Effector memory CD4-positive, alpha-beta T cell (primary cell): ENCODE results near the gene PPP4R3B.

Source experiments
- DNase-seq, 3 donors: peaks; one replicate each; pipeline ENCODE4 v3.0.0-alpha.2; 2020
- H3K27ac ChIP-seq: 2 replicates; pipeline ENCODE4 v1.7.0; 2013; ENCODE audit warnings: mild to moderate bottlenecking, low read length, moderate library complexity; ENCODE audit not compliant: insufficient read depth, poor library complexity, severe bottlenecking
- H3K27me3 ChIP-seq: replicated peaks from 2 replicates; pipeline ENCODE4 v1.7.0; 2013; ENCODE audit warnings: mild to moderate bottlenecking, low read length; ENCODE audit not compliant: insufficient read depth, control insufficient read depth, poor library complexity, severe bottlenecking
- H3K36me3 ChIP-seq: 2 replicates; pipeline ENCODE4 v1.7.0; 2013; ENCODE audit warnings: mild to moderate bottlenecking, low read length, moderate library complexity; ENCODE audit not compliant: control insufficient read depth, insufficient read depth
- H3K4me1 ChIP-seq: 2 replicates; pipeline ENCODE4 v1.7.0; 2013; ENCODE audit warnings: low read length, mild to moderate bottlenecking; ENCODE audit not compliant: control insufficient read depth, insufficient read depth, poor library complexity, severe bottlenecking
- H3K4me3 ChIP-seq: 2 replicates; pipeline ENCODE4 v1.7.0; 2013; ENCODE audit warnings: low read length, low read depth, mild to moderate bottlenecking; ENCODE audit not compliant: insufficient read depth, poor library complexity, severe bottlenecking
- H3K9me3 ChIP-seq: 2 replicates; pipeline ENCODE4 v1.7.0; 2013; ENCODE audit warnings: mild to moderate bottlenecking, low read length, moderate library complexity; ENCODE audit not compliant: control insufficient read depth

The PPP4R3B gene

DNA sequence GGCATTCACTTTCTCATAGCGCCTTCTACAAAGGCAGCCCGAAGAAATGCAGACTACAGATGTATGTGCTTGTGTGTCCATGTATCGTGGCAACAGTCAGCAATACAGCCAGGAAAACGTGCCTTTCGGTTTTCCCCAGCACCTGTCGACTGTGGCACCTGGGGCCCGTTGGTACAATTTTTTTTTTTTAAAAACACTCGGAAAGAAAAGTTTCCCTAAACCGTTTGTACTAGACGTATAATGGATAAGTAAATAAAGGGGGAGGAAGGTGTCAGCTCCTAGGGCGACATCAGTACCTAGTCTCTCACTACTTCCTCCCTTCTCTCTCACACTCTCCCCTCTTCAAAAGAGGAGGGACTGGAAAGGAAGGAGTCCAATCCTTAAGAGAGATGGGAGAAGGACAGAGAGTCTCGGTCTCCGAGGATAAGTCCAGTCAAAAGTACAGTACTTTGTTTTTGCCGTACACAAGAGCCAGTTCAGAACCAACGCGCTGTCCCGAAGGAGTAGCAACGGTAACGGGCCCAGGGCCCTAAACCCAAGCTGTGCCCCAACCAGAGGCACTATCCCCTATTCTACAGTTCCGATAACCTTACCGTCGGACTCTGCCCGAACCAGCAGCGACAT is 759 bp downstream of the PPP4R3B start:
- H3K36me3 ChIP-seq = peaks cover 26% of the 10 kb centered on the region
- peaks cover 23% of the 10 kb centered on the region for H3K4me1 ChIP-seq
- peak overlapping the region; percentile 98 for H3K27ac ChIP-seq
- DNase-seq = peak; percentile 31 to 35 (median 33)
- no peaks in the 10 kb centered on the region for H3K9me3 ChIP-seq
- peak overlapping the region; percentile 96 for H3K4me3 ChIP-seq
- no peaks in the 10 kb centered on the region for H3K27me3 ChIP-seq

DNA sequence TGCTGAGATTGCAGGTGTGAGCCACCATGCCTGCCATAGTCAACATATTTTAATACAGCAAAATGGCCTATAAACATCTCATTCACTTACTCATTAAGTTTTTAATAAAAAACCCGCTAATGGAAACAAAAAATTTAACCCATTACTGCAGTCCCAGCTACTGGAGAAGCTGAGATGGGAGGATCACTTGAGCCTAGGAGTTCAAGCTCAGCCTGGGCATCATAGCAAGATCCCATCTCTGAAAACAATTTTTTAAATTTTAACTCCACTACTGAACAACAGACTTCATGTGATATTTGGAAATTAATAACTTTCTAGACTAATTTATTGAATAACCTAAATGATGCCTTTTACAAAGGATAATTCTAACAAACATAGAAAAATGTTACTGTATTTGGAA is 5.4 kb downstream of the PPP4R3B start:
- Histone ChIP-seq H3K27me3 (no peaks in the 10 kb centered on the region), H3K36me3 (peaks cover 23% of the 10 kb centered on the region), H3K4me3 (no peak overlapping the region), H3K4me1 (peaks cover 9% of the 10 kb centered on the region), H3K27ac (no peak overlapping the region), H3K9me3 (no peaks in the 10 kb centered on the region)
- DNase-seq = no peak

DNA sequence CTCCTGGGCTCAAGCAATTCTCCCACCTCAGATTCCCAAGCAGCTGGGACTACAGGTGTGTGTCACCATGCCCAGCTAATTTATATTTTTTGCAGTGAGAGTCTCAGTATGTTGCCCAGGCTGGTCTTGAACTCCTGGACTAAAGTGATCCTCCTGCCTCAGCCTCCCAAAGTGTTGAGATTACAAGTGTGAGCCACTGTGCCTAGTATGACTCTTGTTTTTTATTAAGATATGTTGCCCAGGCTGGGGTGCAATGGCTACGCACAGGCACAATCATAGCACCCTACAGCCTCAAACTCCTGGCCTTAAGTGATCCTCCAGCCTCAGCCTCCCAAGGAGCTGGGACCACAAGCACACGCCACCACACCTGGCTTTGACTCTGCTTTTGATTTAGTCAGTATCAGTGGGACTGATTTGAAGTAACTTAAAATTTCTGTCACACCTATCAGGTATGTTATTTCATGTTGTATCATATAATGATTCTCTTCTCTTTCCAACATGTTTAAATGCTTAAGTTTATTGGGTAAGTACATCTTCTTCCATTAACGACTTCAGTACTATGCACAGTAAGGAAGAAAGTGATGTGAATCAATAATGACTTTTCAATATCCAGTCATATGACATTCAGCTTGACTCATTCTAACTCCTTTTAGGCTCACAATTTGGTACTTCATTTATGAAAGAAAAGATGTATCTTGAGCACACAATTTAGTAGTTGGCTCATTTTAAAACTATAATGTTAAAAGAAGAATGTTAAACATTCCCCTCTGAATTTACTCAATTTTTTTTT is 6.3 kb downstream of the PPP4R3B start:
- Histone ChIP-seq H3K9me3 (no peaks in the 10 kb centered on the region), H3K27me3 (no peaks in the 10 kb centered on the region), H3K27ac (no peak overlapping the region), H3K36me3 (peaks cover 23% of the 10 kb centered on the region), H3K4me3 (no peak overlapping the region), H3K4me1 (peaks cover 8% of the 10 kb centered on the region)
- DNase-seq = no peak

DNA sequence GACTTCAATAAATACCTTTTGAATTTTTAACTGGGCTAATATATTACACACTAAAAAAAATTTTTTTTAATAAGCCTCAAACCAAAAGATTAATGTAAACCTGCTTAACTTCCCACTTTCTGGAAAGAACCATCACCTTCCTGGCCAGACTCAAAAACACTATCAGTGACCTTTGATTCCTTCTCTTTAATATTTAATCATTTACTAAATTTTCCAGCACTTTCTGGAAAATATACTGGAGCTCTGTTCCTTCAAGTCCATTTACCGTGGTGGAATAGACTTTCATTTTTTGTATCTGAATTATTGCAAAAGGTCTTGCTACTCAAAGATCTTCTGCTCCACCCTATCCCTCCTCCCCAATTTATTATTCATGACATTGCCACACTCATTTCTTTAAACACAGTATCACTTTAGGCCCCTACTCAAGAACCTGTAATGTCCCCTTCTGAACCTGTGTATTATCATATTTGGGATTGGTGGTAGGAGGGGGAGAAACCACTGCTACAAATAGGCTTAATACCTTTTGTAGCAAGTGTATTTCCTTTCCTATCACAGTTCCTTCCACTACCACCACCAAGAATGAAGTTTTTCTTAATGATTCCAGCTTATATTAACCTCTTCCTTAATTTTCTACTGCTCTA is 7.4 kb downstream of the PPP4R3B start:
- no peak for DNase-seq
- Histone ChIP-seq H3K4me3 (no peak overlapping the region), H3K9me3 (no peaks in the 10 kb centered on the region), H3K27me3 (no peaks in the 10 kb centered on the region), H3K27ac (no peak overlapping the region), H3K36me3 (peaks cover 23% of the 10 kb centered on the region), H3K4me1 (peaks cover 3% of the 10 kb centered on the region)

DNA sequence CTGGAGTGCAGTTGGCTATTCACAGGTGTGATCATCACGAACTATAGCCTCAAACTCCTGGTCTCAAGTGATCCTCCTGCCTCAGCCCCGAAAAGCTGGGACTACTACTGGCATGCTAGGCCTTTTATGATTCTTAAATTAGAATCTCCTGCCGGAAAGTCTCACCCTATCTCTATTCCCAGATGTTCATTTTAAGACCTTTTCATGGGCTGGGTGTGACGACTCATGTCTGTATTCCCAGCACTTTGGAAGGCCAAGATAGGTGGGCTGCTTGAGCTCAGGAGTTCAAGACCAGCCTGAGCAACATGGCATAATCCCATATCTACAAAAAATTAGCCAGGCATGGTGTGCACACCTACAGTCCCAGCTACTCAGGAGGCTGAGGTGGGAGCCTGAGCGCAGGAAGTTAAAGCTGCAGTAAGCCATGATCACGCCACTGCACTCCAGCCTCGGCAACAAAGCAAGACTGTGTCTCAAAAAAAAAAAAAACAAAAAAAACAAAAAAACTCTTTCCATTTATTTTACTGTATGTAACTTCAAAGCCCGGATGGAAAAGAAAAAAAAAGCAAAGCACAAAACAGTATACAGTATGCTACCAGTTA is 8.1 kb downstream of the PPP4R3B start:
- H3K27ac ChIP-seq = no peak overlapping the region
- H3K4me1 ChIP-seq = peaks cover 8% of the 10 kb centered on the region
- H3K9me3 ChIP-seq = no peaks in the 10 kb centered on the region
- peaks cover 18% of the 10 kb centered on the region for H3K36me3 ChIP-seq
- no peak for DNase-seq
- no peak overlapping the region for H3K4me3 ChIP-seq
- no peaks in the 10 kb centered on the region for H3K27me3 ChIP-seq

DNA sequence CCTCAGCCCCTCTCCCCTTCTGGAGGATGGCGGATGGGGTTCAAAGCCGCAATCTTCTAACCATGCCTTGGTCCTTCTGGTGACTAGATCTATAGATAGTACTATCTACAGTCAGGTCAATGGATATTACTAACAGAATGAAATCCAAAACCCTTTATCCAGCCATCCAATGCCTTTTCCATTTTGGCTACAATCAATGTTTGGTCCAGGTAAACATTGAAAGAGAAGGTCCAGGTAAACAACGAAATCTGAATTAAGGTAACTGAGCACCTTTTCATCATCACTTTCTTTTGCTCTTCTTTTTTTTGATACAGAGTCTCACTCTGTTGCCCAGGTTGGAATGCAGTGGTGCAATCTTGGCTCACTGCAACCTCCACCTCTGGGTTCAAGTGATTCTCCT is 9.7 kb downstream of the PPP4R3B start:
- Histone ChIP-seq H3K4me1 (peaks cover 8% of the 10 kb centered on the region), H3K9me3 (no peaks in the 10 kb centered on the region), H3K27me3 (no peaks in the 10 kb centered on the region), H3K36me3 (peaks cover 23% of the 10 kb centered on the region), H3K4me3 (no peak overlapping the region), H3K27ac (no peak overlapping the region)
- no peak for DNase-seq

DNA sequence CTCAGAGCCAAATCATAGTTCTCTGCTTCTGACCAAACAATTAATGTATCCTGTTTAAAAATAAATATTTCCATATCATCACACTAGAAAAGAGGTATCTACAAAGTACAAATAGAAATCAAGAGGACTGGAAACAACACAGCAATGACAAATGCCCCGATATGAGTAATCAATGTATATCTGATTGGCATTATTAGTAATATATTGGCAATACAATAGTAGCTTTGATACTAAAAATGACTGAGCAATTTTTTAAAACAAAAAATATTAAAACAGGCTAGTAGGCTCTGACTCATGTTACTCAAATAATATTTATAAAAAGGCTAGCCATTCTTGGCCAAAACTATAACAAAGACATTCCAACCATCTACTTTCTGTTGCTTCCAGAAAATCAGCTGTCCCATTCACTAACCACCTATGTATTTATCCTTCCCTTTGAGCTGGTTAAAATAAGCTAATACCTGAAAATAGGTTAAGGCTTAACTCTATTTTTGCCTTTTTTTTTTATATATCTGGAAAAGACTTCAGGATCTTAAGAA is 13.3 kb downstream of the PPP4R3B start:
- no peak overlapping the region for H3K27ac ChIP-seq
- H3K36me3 ChIP-seq = peaks cover 15% of the 10 kb centered on the region
- DNase-seq = no peak

DNA sequence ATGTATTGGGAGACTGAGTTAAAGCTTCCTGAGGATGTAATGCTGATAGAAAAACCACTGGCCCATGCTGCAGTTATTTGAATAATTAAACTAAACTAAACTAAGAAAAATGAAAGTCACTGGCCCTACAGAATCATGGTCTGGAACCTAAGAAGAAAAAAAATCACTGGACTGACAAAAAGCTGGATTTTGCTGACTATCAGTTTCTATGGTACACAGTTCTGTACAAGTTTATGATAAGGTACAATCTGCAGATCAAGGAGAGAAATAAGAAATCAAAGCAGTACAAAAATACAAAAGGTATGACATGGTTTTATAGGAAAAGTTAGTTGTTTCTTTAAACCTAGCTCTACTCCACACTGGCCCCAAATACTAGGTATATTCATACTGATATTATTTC is 15.6 kb downstream of the PPP4R3B start:
- peaks cover 8% of the 10 kb centered on the region for H3K4me1 ChIP-seq
- no peak for DNase-seq

More for the DNA sequence above, 13.3 kb downstream of the PPP4R3B start:
- H3K4me3 ChIP-seq = no peak overlapping the region
- no peaks in the 10 kb centered on the region for H3K9me3 ChIP-seq
- peaks cover 8% of the 10 kb centered on the region for H3K4me1 ChIP-seq
- H3K27me3 ChIP-seq = no peaks in the 10 kb centered on the region

DNA sequence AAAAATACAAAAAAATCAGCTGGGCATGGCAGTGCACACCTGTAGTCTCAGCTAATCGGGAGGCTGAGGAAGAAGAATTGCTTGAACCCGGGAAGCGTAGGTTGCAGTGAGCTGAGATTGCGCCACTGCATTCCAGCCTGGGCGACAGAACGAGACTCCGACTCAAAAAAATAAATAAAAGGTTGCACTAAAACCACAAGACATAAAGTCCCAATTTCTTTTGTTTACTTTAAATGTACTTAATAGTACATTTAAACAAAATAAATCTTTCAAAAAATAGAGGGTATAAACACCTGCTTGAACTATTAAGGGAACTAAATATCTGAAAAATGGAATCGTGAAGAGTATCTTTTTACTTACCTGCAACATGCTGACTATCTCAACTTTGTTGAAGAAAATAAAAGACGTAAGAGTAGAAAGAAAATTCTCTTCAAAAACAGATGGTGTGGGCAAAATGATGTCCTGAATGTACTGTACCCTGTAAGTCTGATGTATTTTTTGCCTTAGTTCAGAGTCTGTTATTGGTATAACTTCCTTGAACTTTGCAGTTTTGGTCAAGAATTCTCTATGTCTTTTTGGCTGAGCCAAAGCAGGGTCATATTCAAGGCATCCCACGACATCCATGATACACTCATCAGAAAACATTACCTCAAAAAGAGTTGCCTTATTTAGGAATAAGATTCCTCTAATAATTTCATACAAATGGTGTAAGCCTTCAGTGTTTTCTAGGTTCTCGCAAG is 19.2 kb downstream of the PPP4R3B start:
- Histone ChIP-seq H3K36me3 (peaks cover 31% of the 10 kb centered on the region), H3K4me3 (no peak overlapping the region), H3K9me3 (no peaks in the 10 kb centered on the region), H3K27ac (no peak overlapping the region), H3K4me1 (no peaks in the 10 kb centered on the region), H3K27me3 (no peaks in the 10 kb centered on the region)
- no peak for DNase-seq

More for the DNA sequence above, 15.6 kb downstream of the PPP4R3B start:
- peaks cover 29% of the 10 kb centered on the region for H3K36me3 ChIP-seq
- no peak overlapping the region for H3K4me3 ChIP-seq
- no peak overlapping the region for H3K27ac ChIP-seq
- no peaks in the 10 kb centered on the region for H3K9me3 ChIP-seq
- H3K27me3 ChIP-seq = no peaks in the 10 kb centered on the region
